ENCODE measurements around the gene EMC10.

The EMC10 gene

GRCh38 chr19:50496189-50497021, 20.1 kb downstream of the EMC10 start (continued):
- TF ChIP-seq PBX3 (CRISPR knock-in tag; IDR thresholded peaks at IDR 0.05) (no peak), ZNF214 (tag by site-specific recombination; IDR thresholded peaks at IDR 0.05; ENCODE audit: borderline replicate concordance) (no peak), EGR2 (tag by site-specific recombination; IDR thresholded peaks at IDR 0.05; ENCODE audit: low read depth) (peak; percentile 59; the same call in 1 of the 2 replicates), ZFHX2 (tag by site-specific recombination; conservative IDR thresholded peaks at IDR 0.05) (peak; percentile 64), ZNF792 (tag by site-specific recombination; IDR thresholded peaks at IDR 0.05) (peak; percentile 97), ZNF707 (tag by site-specific recombination; IDR thresholded peaks at IDR 0.05) (no peak), KLF8 (tag by site-specific recombination; IDR thresholded peaks at IDR 0.05) (peak; percentile 67; the same call in 1 of the 2 replicates), PRDM10 (tag by site-specific recombination; IDR thresholded peaks at IDR 0.05) (no peak), ZNF302 (tag by site-specific recombination; IDR thresholded peaks at IDR 0.05; ENCODE audit: low read depth) (no peak), ZNF398 (tag by site-specific recombination; IDR thresholded peaks at IDR 0.05) (no peak), SALL2 (tag by site-specific recombination; IDR thresholded peaks at IDR 0.05; ENCODE audit: borderline replicate concordance) (no peak), ZSCAN18 (tag by site-specific recombination; IDR thresholded peaks at IDR 0.05) (no peak), HIC1 (tag by site-specific recombination; IDR thresholded peaks at IDR 0.05) (peak; percentile 63; the same call in 1 of the 2 replicates), ZNF366 (tag by site-specific recombination; conservative IDR thresholded peaks at IDR 0.05) (peak; percentile 30), REST (tag by site-specific recombination; IDR thresholded peaks at IDR 0.05) (no peak)

Data from HEK293 (cell line).